HUDEP-2 (cell line): ENCODE results near the gene RPL14.
"Not testable (repeated sequence)": the region's sequence is repeated elsewhere in the genome, so short reads cannot be mapped to it uniquely, and the experiment has no call there.

Experiments used
- DNase-seq, 76 experiments: peaks; one replicate each; lab custom pipeline; 2025; ENCODE audit not compliant: unreplicated experiment in 76 of 76; lab: John Stamatoyannopoulos, UW

Gene RPL14

DNA sequence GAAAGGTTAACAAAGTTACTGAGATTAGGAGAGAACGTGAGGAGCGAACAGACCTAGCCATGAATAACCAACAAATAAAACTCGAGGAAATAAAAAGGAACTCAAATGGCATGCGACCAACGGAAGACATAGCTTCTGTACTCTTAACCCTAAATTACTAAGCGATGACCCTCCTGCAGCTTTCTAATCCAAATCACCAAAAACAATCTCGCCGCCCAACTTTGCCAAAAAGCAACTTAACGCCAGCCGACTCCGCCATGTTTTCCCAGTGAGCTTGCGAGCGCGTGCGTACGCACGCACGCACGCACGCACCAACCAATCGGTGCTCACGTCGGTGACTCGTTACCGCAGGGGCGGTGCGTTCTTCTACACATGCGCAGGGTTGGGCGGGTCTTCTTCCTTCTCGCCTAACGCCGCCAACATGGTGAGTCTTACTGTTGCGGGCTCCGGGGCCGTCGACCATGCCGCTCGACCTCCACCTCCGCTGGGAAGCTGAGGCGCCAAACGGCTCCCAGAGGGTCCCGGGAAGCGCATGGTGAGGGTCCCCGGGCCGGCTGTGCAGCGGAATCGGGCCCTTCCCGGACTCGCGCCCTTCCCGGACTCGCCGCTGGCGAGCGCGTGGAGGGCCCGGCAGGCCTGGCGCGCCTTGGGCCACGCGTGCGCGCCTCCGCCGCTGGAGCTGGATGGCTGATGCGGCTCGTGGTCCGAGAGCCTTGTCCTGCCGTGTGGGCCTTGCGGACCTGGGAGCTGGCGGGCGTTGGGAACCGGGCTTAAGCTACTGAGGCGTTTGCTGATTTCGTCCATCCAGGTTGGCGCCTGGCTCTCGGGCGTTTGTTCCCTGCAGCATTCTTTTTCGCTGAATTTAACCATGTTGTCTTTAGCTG, at the start of gene RPL14:
Gene RPL14, plus strand, starts transcription at position 400 of the 884 bp plus-strand sequence. Its CDS starts 133 bp downstream, at position 533.
- peak in 75 of 76 experiments; percentile 35 to 94 (median 88) for DNase-seq

DNA sequence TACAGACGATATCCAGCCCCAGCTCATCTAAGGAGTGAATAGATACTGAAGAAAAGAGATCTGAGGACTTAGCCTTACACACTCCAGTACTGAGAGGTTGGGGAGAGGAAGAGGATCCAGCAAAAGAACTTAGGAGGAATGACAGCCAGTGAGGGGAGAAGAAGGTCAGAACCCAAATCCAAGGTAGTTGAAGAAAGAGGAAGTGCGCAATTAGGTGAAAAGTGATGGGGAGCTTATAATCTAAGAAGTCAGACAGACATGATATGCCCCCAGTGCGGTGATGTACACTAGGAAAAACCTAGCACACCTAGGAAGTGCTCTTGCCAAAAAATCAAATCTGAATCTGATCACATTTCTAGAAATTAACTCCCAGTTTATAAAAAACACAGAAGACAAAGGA, 49.5 kb upstream of the RPL14 start:
- DNase-seq, result no peak

DNA sequence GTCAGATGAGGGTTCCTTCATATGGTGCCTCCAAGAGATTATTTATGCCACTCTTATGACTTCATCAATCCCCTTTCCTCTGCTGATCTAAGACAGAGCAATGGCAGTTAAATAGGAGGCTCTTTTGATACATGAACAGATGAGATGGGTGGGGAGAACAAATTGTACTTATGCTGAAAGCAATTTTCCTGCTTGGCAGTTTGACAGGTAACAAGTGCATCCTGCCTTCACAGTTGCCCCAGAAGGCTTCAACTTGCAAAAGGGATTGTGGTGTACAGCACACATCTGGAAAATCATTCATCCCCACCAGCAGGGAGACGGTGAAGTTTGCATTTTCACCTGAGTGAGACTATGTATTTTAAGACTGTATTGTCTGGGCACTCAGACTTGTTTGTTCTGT, 42.9 kb upstream of the RPL14 start:
- DNase-seq, result no peak

DNA sequence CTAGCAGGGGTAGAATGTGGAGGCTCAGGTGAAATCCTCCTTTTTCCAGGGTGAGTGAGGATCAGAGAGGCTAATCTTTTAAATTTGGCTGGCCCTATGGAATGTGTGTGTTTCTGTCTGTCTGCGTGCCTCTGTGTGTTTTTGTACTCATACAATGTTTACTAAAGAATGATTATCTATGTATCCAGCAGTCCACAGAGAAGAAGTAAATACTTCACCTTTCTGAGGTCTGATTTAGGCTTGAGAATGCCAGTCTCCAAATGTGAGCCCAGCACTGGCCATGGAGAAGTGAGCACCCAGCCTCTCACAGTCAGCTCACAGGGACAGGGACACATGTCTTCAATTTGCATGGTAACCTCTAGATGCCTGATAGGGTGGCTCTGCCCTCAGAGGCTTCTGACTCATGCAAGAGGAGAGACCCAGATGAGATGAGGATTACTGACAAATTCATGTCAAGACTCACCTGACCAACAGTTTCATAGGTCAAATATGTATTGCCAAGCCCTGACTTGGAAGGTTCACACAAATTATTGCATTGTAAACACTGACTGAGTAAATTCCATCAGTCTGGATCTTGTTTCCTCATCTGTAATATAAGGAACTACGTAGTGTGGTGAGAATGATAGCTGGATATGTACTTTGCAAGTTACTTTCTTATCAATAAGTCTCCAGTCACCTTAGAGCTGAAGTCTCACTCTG, 39.1 kb upstream of the RPL14 start:
- peak in 23 of 76 experiments; percentile 1 to 43 (median 17) for DNase-seq

DNA sequence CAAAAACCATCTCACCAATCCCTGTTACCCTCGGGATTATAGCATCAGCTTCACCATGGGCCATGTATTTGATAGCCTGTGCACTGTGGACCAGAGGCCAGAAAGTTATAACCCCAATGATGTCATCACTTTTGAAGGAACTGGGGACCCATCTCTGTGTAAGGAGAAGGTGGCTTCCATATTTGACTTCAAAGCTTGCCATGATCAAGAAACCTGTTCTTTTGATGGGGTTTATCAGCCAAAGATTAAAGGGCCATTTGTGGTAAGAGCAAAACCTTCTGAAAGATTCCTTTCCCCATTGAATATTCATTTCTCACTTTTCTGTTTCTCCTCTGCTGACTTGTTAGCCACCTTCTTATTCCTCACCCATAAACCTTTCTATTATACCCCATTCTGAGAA, 34.3 kb upstream of the RPL14 start:
- no peak for DNase-seq

DNA sequence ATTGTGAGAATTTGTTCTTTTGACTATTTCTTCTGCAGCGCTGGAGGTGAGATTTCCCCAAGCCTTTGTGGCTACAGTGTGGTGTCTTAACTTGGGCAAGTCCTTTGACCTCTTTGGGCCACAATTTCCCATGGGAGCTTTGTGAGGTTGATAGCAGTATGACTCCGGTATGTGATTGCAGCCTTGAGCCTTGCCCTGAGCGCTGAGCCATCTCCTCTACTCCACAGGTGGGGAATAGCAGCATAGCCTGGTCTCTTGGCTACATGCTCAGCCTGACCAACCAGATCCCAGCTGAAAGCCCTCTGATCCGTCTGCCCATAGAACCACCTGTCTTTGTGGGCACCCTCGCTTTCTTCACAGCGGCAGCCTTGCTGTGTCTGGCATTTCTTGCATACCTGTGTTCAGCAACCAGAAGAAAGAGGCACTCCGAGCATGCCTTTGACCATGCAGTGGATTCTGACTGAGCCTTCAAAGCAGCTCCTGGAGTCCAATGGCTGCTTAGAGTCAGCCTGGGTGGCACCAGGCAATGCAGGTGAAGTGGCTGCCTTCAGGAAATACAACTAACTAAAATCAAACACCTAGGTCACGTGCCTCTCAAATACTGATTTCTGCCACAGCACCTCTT, 30.0 kb upstream of the RPL14 start:
- no peak for DNase-seq

DNA sequence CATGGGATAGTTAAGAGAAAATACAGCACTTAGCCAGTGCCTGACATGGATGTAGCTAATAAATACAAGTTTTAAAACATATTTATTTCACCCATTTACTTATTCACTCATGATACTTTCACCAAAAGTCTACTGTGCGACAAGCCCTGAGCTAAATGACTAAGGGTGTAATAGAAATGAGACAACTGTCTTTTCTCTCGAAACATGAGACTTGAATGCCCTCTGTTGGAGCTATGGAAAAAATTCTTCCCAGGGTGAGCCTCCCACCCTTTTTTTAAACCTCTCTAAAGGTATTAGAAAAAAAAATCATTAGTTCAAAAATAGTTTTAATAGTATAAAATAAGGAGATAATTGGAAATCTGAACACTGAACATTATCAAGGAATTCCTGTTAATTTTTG, 24.3 kb upstream of the RPL14 start:
- DNase-seq, result no peak

DNA sequence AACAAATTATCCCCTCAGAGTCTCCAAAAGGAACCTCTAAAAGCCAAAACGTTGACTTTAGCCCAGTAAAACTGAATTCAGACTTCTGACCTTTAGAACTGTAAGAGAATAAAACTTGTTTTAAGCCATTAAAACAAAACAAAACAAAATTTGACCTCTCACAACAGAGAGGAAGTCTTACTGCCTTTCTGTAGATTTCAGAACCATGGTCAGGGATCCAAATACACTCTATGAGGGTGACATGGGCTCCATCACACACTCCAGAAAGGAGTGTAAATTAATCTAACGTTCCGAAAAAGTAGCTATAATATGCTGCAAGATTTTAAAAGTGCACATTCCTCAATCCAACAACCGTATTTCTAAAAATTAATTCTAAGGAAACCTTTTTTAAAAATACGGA, 19.2 kb upstream of the RPL14 start:
- no peak for DNase-seq

DNA sequence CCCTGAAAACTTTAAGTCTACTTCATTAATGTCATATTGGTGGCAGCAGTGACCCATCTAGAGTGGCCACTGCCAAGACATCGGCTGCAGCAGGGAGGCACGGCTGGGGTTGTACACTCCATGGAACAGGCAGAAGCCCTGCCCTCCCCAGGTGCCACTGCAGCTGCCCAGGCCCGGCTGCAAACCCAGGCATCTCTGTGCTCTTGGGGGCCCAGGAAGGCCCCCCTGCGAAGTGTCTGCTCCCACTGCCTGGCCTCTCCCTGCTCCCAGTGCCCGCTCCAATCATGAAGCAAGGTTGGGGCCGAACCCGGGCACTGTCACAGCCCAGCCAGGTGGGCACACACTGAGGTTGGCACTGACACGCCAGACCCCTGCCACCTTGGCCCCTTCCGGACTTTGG, 12.1 kb upstream of the RPL14 start:
- no peak for DNase-seq

DNA sequence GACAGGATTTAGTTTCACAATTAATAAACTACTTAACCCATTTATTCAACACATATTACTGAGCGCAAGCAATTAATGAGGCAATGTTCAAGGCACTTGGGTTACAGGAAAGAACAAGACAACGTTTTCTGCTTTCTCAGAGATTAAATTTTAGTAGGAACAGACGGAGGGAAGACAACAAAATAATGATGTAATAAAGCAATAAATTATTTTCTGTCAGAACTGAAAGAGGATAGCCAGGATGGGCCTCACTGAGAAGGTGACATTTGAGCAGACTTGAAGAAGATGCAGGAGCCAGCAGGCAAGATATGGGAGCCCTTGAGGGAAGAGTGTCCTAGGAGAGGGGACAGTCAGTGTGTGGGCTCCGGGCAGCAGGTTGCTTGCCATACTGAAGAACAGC, 11.3 kb upstream of the RPL14 start:
- no peak for DNase-seq

DNA sequence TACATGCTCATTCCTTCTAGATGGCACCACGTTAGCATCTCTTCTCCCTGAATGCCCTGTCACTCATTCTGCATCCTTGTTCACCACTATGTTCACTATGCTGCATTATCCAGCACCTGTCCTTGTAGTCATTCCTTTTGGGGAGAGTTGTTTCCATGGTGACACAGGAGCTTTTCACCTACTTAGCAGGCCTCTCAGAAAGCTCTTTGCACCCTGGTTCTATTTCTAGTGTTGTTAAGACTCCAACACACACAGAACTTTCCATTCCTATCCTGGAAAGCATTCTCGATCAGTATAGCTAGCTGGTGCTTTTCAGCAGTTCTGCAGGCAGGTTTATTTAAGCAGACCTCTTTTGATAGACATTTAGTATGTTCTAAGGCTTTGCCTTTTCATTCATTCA, 6.7 kb upstream of the RPL14 start:
- no peak for DNase-seq

DNA sequence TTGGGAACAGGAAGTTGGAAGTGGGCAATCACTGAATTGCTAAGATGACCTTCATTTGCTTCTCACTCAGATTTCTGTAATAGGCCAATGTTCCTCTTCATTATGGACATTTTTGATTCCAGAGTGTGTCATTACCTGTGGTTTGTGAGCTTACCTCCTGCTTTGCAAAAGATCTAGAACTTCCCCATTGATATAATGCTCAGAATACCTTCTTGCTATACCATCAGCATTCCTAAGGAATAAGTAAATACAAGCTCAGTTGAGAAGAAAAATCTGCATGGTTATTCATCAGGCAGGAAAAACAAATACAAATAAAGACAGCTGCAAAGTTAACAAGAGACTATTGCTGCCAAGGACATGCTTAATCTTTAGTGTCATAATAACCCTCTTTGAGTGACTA, 5.6 kb upstream of the RPL14 start:
- no peak for DNase-seq

DNA sequence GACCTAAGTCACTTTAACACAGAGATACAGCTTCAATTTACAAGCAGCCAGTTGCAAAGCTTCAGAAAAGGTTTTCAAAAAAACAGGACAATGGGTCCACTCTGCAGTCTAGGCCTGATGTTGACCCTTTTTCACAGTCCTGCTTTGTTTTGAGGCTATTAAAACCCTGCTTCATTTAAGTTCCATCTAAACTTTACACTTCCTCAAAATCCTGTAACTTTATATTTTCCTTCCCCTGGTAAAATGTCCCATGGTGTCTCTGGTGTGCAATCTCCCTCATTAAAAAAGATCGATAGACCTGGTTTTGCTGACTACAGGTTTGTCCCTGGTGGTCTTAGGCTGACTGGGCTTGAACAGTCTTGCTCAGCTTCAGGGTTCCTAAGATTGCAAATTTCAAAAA, 5.1 kb upstream of the RPL14 start:
- DNase-seq, result no peak

DNA sequence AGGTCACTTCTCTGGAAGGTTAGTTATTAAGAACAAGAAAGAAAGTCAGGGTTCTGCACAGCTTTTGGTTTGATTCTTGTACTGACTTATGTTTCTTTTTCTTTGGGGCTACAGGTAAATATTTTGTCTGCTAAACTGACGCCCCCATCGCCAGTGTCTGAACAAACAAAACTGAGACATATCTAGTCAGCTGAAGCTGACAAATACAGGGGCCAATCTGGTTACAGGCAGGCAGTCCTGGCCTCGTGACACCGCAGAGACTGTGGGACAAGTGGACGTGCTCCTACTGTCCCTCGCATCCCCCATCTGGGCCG, 4.6 kb upstream of the RPL14 start:
- peak in 1 of 76 experiments; percentile 26 for DNase-seq

DNA sequence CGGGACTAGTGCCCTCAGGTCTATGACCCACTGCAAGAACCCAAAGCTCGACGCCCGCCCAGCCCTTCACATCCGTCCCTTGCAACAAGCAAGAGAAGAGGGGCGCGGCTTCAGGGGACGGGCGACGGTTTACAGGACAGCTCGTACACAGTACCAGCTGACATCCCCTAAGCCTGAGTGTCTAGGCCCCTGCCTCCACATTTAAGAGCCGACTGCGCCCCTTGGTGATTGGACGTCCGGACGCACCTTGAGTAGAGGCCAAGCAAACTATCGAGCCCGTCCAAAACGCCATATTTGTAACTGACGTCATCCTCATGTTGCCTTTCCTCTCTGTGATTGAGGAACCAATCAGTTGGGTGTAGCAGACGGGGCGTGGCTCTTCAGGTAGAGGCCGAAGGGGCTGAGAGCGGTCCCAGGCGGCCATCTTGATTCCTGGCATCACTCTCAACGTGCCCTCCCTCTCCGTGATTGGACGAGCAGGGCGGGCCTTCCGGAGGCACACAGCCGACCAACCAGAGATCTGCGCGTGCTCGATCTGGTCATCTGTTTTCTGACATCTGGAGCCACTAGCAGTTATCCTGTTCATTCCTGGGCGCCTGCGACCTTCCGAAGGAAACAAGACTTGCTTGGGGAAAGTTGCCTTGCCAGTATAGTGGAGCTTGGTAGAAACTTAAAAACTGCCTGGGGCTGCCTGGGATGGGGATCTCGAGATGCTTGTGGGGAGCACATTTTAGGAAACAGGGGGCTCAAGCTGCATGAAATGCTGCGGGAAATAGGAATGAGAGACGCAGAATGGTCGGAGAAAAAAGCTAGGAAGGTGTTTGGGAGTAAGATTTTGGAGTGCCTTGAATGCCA, 4.0 kb upstream of the RPL14 start:
- DNase-seq, result peak in 75 of 76 experiments; percentile 74 to 98 (median 95)

DNA sequence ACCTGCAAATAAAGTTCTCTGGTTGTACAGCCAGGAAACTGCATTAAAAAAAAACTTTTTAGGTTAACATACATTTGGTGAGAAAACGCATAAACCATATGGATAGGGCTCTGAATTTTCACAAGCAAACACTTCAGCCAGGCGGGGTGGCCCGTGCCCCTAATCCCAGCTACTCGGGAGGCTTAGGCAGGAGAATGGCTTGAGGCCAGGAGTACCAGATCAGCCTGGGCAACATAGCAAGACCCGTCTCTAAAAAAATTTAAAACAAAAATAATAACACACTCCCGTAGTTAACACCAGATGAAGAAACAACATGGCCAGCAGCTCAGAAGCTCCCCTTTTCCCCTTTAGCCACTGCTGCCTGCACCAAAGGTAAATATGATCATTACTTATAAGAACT, 3.2 kb upstream of the RPL14 start:
- no peak for DNase-seq

DNA sequence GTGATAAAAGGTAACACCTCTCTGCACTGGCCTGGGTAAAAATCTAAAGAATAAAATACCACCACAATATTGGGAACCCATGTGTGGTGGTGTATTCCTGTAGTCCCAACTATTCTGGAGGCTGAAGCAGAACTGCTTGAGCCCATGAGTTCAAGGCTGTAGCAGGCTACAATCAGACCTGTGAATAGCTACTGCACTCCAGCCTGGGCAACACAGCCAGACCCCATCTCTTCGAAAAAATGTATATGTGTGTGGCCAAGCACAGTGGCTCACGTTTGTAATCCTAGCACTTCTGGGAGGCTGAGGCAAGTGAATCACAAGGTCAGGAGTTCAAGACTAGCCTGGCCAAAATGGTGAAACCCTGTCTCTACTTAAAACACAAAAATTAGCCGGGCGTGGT, 1.8 kb upstream of the RPL14 start:
- DNase-seq, result no peak

DNA sequence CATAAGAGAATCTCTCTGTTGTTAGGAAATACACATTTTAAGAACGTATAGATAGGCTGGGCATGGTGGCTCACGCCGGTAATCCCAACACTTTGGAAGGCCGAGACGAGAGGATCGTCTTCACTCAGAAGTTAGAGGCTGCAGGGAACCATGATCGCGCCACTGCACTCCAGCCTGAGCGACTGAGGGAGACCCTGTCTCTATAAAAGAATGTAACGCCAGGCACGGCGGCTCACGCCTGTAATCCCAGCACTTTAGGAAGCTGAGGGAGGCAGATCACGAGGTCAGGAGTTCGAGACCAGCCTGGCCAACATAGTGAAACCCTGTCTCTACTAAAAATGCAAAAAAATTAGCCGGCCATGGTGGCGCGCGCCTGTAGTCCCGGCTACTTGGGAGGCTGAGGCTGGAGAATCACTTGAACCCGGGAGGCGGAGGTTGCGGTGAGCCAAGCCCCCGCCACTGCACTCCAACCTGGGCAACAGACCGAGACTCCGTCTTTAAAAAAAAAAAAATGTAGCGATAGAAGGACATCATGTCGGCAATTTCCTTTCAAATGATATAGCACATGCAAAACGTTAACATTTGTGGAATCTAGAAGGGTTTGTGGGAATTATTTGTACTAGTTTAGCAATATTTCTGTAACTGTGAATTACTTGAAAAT, 730 bp upstream of the RPL14 start:
- DNase-seq, result no peak

DNA sequence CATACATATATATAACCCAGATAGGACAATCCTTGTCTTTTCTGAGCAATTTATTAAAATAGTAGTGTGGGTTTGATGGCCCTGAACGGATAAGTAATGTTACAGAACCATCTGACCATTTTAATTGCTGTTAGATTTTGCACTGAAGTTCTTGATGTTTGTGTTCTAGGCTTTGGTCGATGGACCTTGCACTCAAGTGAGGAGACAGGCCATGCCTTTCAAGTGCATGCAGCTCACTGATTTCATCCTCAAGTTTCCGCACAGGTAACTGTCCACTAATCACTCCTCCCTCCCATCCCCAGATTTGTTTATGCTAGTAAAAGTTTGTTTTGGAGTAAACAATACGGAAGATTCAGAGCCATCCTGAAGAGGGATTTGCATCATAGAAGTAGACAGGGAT, 1.3 kb downstream of the RPL14 start:
- no peak for DNase-seq

DNA sequence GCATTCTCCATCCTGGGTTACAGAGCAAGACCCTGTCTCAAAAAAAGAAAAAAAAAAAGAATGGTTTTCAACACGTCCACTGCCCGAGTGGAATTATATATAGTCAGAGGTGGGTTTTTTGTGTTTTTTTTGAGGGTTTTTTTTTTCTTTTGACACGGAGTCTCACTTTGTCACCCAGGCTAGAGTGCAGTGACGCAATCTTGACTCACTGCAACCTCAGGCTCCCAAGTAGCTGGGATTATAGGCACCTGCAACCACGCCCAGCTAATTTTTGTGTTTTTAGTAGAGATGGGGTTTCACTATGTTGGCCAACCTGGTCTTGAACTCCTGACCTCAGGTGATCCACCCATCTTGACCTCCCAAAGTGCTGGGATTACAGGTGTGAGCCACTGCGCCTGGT, 3.3 kb downstream of the RPL14 start:
- not testable (repeated sequence) for DNase-seq
